ENCODE measurements around the gene PODXL2. TPM values are rescaled to one million over a fixed set of nuclear protein-coding genes. Genes with fewer than 3 reads are reported as not detected.
A peak's percentile ranks its signal among the peaks of the same experiment; 100 is the strongest.

The PODXL2 gene
- total RNA-seq, 1 donor from 2014 or later, result 5.7 TPM

DNA sequence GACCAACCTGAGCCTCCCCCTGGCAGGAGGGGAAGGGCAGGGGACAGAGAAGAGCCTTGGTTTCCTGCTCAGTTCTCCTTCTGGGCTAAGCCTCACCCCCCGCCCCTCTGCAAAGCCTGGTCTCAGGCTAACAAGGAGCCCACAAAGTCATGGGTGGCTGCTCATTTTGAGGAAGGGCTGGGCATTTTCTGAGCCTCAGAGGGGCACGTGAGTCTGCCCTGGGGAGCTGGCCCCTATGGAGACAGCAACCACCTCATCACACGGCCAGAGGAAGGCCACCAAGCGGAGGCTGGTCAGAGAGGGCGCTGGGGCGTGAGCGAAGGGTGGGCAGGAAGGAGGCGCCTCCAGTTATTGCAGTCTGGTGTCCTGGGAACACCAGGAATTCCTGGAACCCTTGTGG is 62.5 kb downstream of the PODXL2 start:
- TF ChIP-seq, protein P1, sequence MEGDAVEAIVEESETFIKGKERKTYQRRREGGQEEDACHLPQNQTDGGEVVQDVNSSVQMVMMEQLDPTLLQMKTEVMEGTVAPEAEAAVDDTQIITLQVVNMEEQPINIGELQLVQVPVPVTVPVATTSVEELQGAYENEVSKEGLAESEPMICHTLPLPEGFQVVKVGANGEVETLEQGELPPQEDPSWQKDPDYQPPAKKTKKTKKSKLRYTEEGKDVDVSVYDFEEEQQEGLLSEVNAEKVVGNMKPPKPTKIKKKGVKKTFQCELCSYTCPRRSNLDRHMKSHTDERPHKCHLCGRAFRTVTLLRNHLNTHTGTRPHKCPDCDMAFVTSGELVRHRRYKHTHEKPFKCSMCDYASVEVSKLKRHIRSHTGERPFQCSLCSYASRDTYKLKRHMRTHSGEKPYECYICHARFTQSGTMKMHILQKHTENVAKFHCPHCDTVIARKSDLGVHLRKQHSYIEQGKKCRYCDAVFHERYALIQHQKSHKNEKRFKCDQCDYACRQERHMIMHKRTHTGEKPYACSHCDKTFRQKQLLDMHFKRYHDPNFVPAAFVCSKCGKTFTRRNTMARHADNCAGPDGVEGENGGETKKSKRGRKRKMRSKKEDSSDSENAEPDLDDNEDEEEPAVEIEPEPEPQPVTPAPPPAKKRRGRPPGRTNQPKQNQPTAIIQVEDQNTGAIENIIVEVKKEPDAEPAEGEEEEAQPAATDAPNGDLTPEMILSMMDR (IDR thresholded peaks at IDR 0.05), result no peak
- DNase-seq (ENCODE audit: extremely low spot score, unreplicated experiment), result no peak
- Mint-ChIP-seq H3K4me1 (ENCODE audit: unreplicated experiment) (peaks cover 24% of the 10 kb centered on the region), H3K9me3 (ENCODE audit: unreplicated experiment) (no peaks in the 10 kb centered on the region), H3K27ac (ENCODE audit: unreplicated experiment) (no peak overlapping the region), H3K36me3 (ENCODE audit: unreplicated experiment) (peaks cover 21% of the 10 kb centered on the region), H3K27me3 (ENCODE audit: unreplicated experiment) (no peaks in the 10 kb centered on the region), H3K4me3 (ENCODE audit: unreplicated experiment) (no peak overlapping the region)

DNA sequence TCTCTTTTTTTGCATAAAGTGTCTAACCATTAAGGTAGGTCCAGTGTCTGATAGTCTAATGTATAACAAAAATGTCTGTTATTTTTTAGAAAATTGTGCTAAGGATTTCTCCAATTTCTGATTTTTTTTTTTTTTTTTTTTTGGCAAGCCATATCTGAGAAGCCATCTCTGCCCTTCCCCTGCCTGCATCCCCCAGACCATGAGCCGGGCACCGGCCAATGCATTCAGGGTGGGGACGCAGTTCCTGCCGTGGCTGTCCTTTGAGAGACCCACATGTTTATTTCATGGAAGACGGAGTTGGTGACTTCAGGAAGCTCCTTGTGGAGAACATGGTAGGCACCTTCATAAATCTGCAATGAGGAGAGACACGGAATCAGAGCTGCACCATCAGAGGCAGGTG is 63.0 kb downstream of the PODXL2 start:
- no peak overlapping the region for H3K27ac Mint-ChIP-seq (ENCODE audit: unreplicated experiment)

DNA sequence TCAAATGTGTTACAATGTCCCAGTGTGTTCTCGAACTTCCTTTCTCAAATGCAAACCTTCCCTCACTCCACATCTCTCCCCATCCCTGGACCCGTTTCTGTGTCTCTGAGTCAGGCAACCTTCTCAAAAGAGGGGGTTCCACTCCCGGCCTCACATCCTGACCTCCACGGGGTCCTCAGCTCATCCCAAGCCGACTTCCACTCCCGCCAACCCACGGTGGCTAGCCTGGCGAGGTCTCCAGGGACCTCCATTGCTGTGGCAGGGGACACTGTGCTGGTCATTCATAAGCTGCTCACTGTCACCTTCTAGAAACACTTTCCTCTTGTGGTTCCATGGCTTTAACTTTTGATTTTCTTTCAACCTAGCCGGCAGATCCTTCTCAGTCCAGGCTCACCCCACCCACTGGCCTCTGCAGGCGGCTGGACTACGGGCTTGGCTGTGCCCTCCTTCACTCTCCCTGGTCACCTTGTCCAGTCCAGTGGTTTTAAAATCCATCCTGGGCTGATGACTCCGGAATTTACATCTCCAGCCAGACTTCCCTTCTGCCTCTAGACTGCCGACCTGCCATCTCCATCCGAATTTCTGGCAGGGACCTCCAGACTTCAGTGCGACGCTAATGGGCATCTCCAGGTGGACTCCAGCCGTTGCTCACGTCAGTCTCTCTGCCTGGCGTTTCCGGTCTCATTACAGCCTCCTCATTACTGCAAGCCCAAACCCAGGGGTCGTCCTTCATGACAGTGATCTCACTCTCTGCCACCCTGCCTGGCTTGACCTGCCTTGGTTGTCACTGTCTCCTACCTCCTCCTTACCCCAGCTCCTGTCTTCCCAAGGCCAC is 63.7 kb downstream of the PODXL2 start:
- H3K9me3 Mint-ChIP-seq (ENCODE audit: unreplicated experiment), result no peaks in the 10 kb centered on the region
- H3K4me3 Mint-ChIP-seq (ENCODE audit: unreplicated experiment), result no peak overlapping the region
- peaks cover 36% of the 10 kb centered on the region for H3K4me1 Mint-ChIP-seq (ENCODE audit: unreplicated experiment)
- no peaks in the 10 kb centered on the region for H3K27me3 Mint-ChIP-seq (ENCODE audit: unreplicated experiment)
- TF ChIP-seq, protein P1 (IDR thresholded peaks at IDR 0.05), result no peak
- peaks cover 21% of the 10 kb centered on the region for H3K36me3 Mint-ChIP-seq (ENCODE audit: unreplicated experiment)
- no peak for DNase-seq (ENCODE audit: extremely low spot score, unreplicated experiment)
- no peak overlapping the region for H3K27ac Mint-ChIP-seq (ENCODE audit: unreplicated experiment)

More for the DNA sequence above, 63.0 kb downstream of the PODXL2 start:
- Mint-ChIP-seq H3K27me3 (ENCODE audit: unreplicated experiment) (no peaks in the 10 kb centered on the region), H3K4me1 (ENCODE audit: unreplicated experiment) (peaks cover 29% of the 10 kb centered on the region), H3K9me3 (ENCODE audit: unreplicated experiment) (no peaks in the 10 kb centered on the region), H3K4me3 (ENCODE audit: unreplicated experiment) (no peak overlapping the region), H3K36me3 (ENCODE audit: unreplicated experiment) (peaks cover 21% of the 10 kb centered on the region)
- TF ChIP-seq, protein P1 (IDR thresholded peaks at IDR 0.05), result no peak
- DNase-seq (ENCODE audit: extremely low spot score, unreplicated experiment), result no peak

DNA sequence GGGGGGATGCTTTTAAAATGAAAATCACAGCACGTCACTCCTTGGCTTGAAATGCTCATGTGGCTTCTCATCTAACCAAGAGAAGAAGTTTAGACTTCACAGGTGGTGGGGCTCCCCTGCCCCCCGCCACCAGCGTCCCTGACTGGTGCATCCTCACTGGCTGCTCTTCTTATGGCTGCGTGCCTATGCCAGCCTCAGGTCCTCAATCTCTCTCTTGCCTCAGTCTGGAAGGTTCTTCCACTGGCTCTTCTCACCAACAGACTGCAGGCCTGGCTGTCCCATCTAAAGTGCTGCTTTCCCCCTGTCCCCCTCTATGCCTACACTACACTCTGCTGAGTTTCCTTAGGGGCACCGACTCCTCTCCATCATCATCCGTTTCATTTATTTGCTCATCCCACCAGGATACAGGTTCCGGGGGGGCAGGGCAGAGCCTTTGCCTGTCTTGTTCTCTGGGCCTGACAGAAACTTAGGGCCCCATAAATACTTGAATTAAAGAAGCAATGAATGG is 64.4 kb downstream of the PODXL2 start:
- Mint-ChIP-seq H3K9me3 (ENCODE audit: unreplicated experiment) (no peaks in the 10 kb centered on the region), H3K4me3 (ENCODE audit: unreplicated experiment) (no peak overlapping the region), H3K27ac (ENCODE audit: unreplicated experiment) (no peak overlapping the region), H3K36me3 (ENCODE audit: unreplicated experiment) (peaks cover 21% of the 10 kb centered on the region), H3K4me1 (ENCODE audit: unreplicated experiment) (peaks cover 43% of the 10 kb centered on the region), H3K27me3 (ENCODE audit: unreplicated experiment) (no peaks in the 10 kb centered on the region)
- TF ChIP-seq, protein P1 (IDR thresholded peaks at IDR 0.05), result no peak
- DNase-seq (ENCODE audit: extremely low spot score, unreplicated experiment), result no peak

DNA sequence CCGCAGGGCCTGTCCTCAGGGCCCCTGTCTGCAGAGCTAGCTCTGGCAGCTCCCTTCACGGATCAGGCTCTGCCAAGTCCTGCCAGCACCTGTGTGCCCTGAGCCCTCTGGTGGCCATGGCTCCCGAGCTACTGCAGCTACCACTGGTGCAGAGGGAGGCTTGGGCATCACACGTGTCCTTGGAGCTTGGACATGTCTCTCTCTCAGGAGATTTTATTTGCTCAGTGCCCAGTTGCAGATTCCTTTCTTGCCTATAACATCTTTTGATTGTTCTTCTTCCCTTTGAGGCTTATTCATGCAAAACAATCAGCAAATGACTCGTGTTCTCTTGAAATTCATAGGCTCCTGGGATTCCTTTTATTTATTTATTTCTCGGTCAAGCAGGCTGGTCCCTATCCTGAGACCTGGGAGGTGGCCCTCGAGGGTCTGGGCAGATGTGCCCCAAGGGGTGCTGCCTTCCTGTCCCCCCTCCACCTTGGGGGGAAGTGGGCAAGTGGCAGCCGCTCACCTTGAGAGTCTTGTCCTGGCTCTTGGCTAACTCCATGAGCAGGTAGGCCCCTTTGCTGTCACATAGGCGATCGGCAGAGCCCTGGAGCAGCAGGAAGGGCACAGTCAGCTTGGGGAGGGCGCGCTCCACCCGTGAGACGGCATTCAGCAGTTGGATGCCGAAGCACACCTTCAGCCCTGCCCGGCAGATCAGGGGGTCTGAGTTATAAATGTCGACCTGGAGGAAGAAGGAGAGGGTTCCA is 65.7 kb downstream of the PODXL2 start:
- Mint-ChIP-seq H3K4me1 (ENCODE audit: unreplicated experiment) (peaks cover 55% of the 10 kb centered on the region), H3K4me3 (ENCODE audit: unreplicated experiment) (no peak overlapping the region), H3K36me3 (ENCODE audit: unreplicated experiment) (peaks cover 21% of the 10 kb centered on the region), H3K27ac (ENCODE audit: unreplicated experiment) (peak overlapping the region; percentile 59), H3K9me3 (ENCODE audit: unreplicated experiment) (no peaks in the 10 kb centered on the region), H3K27me3 (ENCODE audit: unreplicated experiment) (no peaks in the 10 kb centered on the region)
- DNase-seq (ENCODE audit: extremely low spot score, unreplicated experiment), result no peak
- TF ChIP-seq, protein P1 (IDR thresholded peaks at IDR 0.05), result peak; percentile 47
